BJ (cell line): ENCODE data around the gene NBEA. TPM values are rescaled to one million over a fixed set of nuclear protein-coding genes. Genes with fewer than 3 reads are reported as not detected.
"Not testable (repeated sequence)": the region's sequence is repeated elsewhere in the genome, so short reads cannot be mapped to it uniquely, and the experiment has no call there.

Experiments
- CTCF ChIA-PET: fragments of 350-600 bp; formaldehyde crosslinking; extraction: SDS; loops from one replicate; lab custom pipeline; 2021; ENCODE audit warnings: antibody characterized with exemption, inconsistent platforms; lab: Yijun Ruan, JAX
- POLR2A ChIA-PET: fragments of 300-600 bp; sonication (Branson Sonifier 250); formaldehyde crosslinking; extraction: SDS; loops from one replicate; lab custom pipeline; 2021; ENCODE audit warnings: antibody characterized with exemption; lab: Charles Lee
- DNase-seq: peaks from one replicate; pipeline ENCODE4 v3.0.0-alpha.2; 2011; ENCODE audit warnings: low read depth
- H3K27me3 ChIP-seq: 2 replicates; pipeline ENCODE4 v1.6.0; 2011; ENCODE audit warnings: low read length; ENCODE audit not compliant: control insufficient read depth, insufficient read depth
- H3K36me3 ChIP-seq: 2 replicates; pipeline ENCODE4 v1.5.1; 2011; ENCODE audit warnings: low read length; ENCODE audit not compliant: control insufficient read depth, insufficient read depth
- H3K4me3 ChIP-seq: 2 replicates; pipeline ENCODE4 v1.5.1; 2011; ENCODE audit warnings: low read depth, mild to moderate bottlenecking, control low read depth, low read length
- CTCF ChIP-seq: IDR thresholded peaks from 2 replicates; pipeline ENCODE4 v1.5.1; 2011; ENCODE audit warnings: low read depth, mild to moderate bottlenecking, control low read depth, inconsistent platforms, low read length, moderate library complexity; ENCODE audit not compliant: insufficient read depth
- polyA plus RNA-seq: library from polyadenylated mRNA; depleted of rRNA; stranded (reverse); fragments of >200 nt; gene quantifications from 2 replicates; pipeline ENCODE4 v1.2.3, GENCODE V29; 2011

Gene NBEA
- polyA plus RNA-seq, 1 experiment = 17.8 TPM

GRCh38 chr13:35092251-35092650 is 150.2 kb downstream of the NBEA start:
- H3K27me3 ChIP-seq = no peaks in the 10 kb centered on the region
- CTCF ChIA-PET = no interaction called here
- POLR2A ChIA-PET = no interaction called here
- TF ChIP-seq CTCF = no peak
- no peaks in the 10 kb centered on the region for H3K36me3 ChIP-seq
- no peak overlapping the region for H3K4me3 ChIP-seq
- no peak for DNase-seq

GRCh38 chr13:35092751-35093150 is 150.7 kb downstream of the NBEA start:
- no peak for DNase-seq
- H3K36me3 ChIP-seq = no peaks in the 10 kb centered on the region
- POLR2A ChIA-PET = no interaction called here
- no peaks in the 10 kb centered on the region for H3K27me3 ChIP-seq
- H3K4me3 ChIP-seq = no peak overlapping the region
- no peak for TF ChIP-seq CTCF
- CTCF ChIA-PET = no interaction called here

GRCh38 chr13:35093356-35093755 is 151.3 kb downstream of the NBEA start:
- no peak for DNase-seq
- Histone ChIP-seq H3K27me3 (no peaks in the 10 kb centered on the region), H3K4me3 (no peak overlapping the region), H3K36me3 (no peaks in the 10 kb centered on the region)
- no peak for TF ChIP-seq CTCF
- ChIA-PET CTCF (no interaction called here), POLR2A (no interaction called here)

GRCh38 chr13:35106771-35107170 is 164.7 kb downstream of the NBEA start:
- H3K36me3 ChIP-seq, DNase-seq, POLR2A ChIA-PET, H3K27me3 ChIP-seq, CTCF ChIA-PET, H3K4me3 ChIP-seq: not testable (repeated sequence)

- DNase-seq = no peak
- CTCF ChIA-PET = no interaction called here
These were observed 165.5 kb downstream of the NBEA start for GRCh38 chr13:35107535-35107934.

GRCh38 chr13:35113612-35114011 is 171.5 kb downstream of the NBEA start:
- CTCF ChIA-PET, H3K36me3 ChIP-seq, POLR2A ChIA-PET, DNase-seq, H3K4me3 ChIP-seq, H3K27me3 ChIP-seq: not testable (repeated sequence)

More at GRCh38 chr13:35107535-35107934, 165.5 kb downstream of the NBEA start:
- no peak overlapping the region for H3K4me3 ChIP-seq
- POLR2A ChIA-PET = no interaction called here
- H3K36me3 ChIP-seq = no peaks in the 10 kb centered on the region
- no peak for TF ChIP-seq CTCF
- H3K27me3 ChIP-seq = no peaks in the 10 kb centered on the region
